ENCODE measurements around the gene CALD1. TPM values are rescaled to one million over a fixed set of nuclear protein-coding genes. Genes with fewer than 3 reads are reported as not detected.

Gene CALD1
- total RNA-seq, 1 donor from 2014 or later, result 389 TPM

- no peak for DNase-seq (ENCODE audit: low spot score)
Measured at GRCh38 chr7:134926396-134926795, 147.0 kb downstream of the CALD1 start.

GRCh38 chr7:134927076-134927475, 147.6 kb downstream of the CALD1 start:
- DNase-seq (ENCODE audit: low spot score), result no peak

GRCh38 chr7:134927723-134928122, 148.3 kb downstream of the CALD1 start:
- no peak for DNase-seq (ENCODE audit: low spot score)

GRCh38 chr7:134928554-134928953, 149.1 kb downstream of the CALD1 start:
- no peak for DNase-seq (ENCODE audit: low spot score)

- DNase-seq (ENCODE audit: low spot score), result no peak
Measured at GRCh38 chr7:134931487-134931886, 152.1 kb downstream of the CALD1 start.

- no peak for DNase-seq (ENCODE audit: low spot score)
Measured at GRCh38 chr7:134932707-134933370, 153.4 kb downstream of the CALD1 start.

- no peak for DNase-seq (ENCODE audit: low spot score)
Measured at GRCh38 chr7:134933460-134934068, 154.1 kb downstream of the CALD1 start.

GRCh38 chr7:134935701-134936100, 156.3 kb downstream of the CALD1 start:
- no peak for DNase-seq (ENCODE audit: low spot score)

- DNase-seq (ENCODE audit: low spot score), result no peak
Measured at GRCh38 chr7:134936893-134937510, 157.6 kb downstream of the CALD1 start.

- no peak for DNase-seq (ENCODE audit: low spot score)
Measured at GRCh38 chr7:134938141-134938540, 158.7 kb downstream of the CALD1 start.

- no peak for DNase-seq (ENCODE audit: low spot score)
Measured at GRCh38 chr7:134939136-134939535, 159.7 kb downstream of the CALD1 start.

GRCh38 chr7:134940729-134941128, 161.3 kb downstream of the CALD1 start:
- DNase-seq (ENCODE audit: low spot score), result no peak

GRCh38 chr7:134941185-134941900, 161.9 kb downstream of the CALD1 start:
- no peak for DNase-seq (ENCODE audit: low spot score)

- DNase-seq (ENCODE audit: low spot score), result no peak
Measured at GRCh38 chr7:134941952-134942351, 162.5 kb downstream of the CALD1 start.

- no peak for DNase-seq (ENCODE audit: low spot score)
Measured at GRCh38 chr7:134942690-134943466, 163.4 kb downstream of the CALD1 start.

GRCh38 chr7:134943785-134944400, 164.5 kb downstream of the CALD1 start:
- DNase-seq (ENCODE audit: low spot score), result no peak

GRCh38 chr7:134945691-134946090, 166.3 kb downstream of the CALD1 start:
- no peak for DNase-seq (ENCODE audit: low spot score)

- no peak for DNase-seq (ENCODE audit: low spot score)
Measured at GRCh38 chr7:134946260-134946659, 166.8 kb downstream of the CALD1 start.

- no peak for DNase-seq (ENCODE audit: low spot score)
Measured at GRCh38 chr7:134947329-134947728, 167.9 kb downstream of the CALD1 start.

- DNase-seq (ENCODE audit: low spot score), result no peak
Measured at GRCh38 chr7:134947831-134948230, 168.4 kb downstream of the CALD1 start.

- no peak for DNase-seq (ENCODE audit: low spot score)
Measured at GRCh38 chr7:134948246-134948645, 168.8 kb downstream of the CALD1 start.
